GM10248 (cell line): ENCODE data around the gene TTC3.
"Not testable (repeated sequence)": the region's sequence is repeated elsewhere in the genome, so short reads cannot be mapped to it uniquely, and the experiment has no call there.

Experiments used
- CTCF ChIA-PET: fragments of 300-600 bp; sonication (Branson Sonifier 250); formaldehyde crosslinking; extraction: SDS; loops from one replicate; lab custom pipeline; 2021; ENCODE audit warnings: antibody characterized with exemption; lab: Yijun Ruan, JAX
- POLR2A ChIA-PET: fragments of 350-650 bp; sonication (Branson Sonifier 250); formaldehyde crosslinking; extraction: SDS; loops from one replicate; lab custom pipeline; 2020; ENCODE audit warnings: antibody characterized with exemption; lab: Yijun Ruan, JAX
- DNase-seq: peaks from one replicate; pipeline ENCODE4 v3.0.0; 2012; ENCODE audit errors: extremely low spot score
- TF ChIP-seq, protein P1 (sequence below): IDR thresholded peaks from 2 replicates; pipeline ENCODE4 v1.5.1; 2012; ENCODE audit warnings: mild to moderate bottlenecking, low read depth; ENCODE audit errors: extremely low read depth, missing control alignments, control extremely low read depth

TTC3 gene, protein sequence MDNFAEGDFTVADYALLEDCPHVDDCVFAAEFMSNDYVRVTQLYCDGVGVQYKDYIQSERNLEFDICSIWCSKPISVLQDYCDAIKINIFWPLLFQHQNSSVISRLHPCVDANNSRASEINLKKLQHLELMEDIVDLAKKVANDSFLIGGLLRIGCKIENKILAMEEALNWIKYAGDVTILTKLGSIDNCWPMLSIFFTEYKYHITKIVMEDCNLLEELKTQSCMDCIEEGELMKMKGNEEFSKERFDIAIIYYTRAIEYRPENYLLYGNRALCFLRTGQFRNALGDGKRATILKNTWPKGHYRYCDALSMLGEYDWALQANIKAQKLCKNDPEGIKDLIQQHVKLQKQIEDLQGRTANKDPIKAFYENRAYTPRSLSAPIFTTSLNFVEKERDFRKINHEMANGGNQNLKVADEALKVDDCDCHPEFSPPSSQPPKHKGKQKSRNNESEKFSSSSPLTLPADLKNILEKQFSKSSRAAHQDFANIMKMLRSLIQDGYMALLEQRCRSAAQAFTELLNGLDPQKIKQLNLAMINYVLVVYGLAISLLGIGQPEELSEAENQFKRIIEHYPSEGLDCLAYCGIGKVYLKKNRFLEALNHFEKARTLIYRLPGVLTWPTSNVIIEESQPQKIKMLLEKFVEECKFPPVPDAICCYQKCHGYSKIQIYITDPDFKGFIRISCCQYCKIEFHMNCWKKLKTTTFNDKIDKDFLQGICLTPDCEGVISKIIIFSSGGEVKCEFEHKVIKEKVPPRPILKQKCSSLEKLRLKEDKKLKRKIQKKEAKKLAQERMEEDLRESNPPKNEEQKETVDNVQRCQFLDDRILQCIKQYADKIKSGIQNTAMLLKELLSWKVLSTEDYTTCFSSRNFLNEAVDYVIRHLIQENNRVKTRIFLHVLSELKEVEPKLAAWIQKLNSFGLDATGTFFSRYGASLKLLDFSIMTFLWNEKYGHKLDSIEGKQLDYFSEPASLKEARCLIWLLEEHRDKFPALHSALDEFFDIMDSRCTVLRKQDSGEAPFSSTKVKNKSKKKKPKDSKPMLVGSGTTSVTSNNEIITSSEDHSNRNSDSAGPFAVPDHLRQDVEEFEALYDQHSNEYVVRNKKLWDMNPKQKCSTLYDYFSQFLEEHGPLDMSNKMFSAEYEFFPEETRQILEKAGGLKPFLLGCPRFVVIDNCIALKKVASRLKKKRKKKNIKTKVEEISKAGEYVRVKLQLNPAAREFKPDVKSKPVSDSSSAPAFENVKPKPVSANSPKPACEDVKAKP (N-terminal part only)

DNA sequence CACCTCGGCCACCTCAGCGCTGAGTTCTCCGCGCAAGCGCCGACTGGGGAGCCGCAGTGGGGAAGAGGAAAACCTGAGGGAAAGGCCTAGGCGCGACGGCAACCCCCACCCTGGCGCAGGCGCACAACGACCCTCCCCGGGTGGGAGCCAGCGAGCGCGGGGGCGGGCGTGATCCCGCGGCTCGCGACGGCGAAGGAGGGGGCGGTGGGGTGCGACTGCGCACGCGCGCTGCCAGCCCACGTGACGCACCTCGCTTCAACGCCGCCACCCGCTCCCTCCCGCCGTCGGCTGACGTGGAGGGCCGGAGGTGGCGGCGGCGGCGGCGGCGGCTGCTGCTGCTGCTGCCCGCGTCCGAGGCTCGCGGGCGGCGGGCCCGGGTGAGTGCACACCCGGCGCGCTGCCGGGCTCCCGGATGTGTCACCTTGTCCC is at the start of gene TTC3, which contains the start of gene PIGP:
TTC3 (plus strand) TSS at position 267 of the 429 bp plus-strand sequence. CDS start 14,004 bp downstream, outside the sequence.
PIGP (minus strand) TSS at position 84 of the 429 bp plus-strand sequence. CDS start 556 bp downstream, outside the sequence.
- POLR2A ChIA-PET, result no interaction called here
- DNase-seq, result peak; percentile 98
- CTCF ChIA-PET, result no interaction called here
- TF ChIP-seq, protein P1, sequence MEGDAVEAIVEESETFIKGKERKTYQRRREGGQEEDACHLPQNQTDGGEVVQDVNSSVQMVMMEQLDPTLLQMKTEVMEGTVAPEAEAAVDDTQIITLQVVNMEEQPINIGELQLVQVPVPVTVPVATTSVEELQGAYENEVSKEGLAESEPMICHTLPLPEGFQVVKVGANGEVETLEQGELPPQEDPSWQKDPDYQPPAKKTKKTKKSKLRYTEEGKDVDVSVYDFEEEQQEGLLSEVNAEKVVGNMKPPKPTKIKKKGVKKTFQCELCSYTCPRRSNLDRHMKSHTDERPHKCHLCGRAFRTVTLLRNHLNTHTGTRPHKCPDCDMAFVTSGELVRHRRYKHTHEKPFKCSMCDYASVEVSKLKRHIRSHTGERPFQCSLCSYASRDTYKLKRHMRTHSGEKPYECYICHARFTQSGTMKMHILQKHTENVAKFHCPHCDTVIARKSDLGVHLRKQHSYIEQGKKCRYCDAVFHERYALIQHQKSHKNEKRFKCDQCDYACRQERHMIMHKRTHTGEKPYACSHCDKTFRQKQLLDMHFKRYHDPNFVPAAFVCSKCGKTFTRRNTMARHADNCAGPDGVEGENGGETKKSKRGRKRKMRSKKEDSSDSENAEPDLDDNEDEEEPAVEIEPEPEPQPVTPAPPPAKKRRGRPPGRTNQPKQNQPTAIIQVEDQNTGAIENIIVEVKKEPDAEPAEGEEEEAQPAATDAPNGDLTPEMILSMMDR, result no peak

DNA sequence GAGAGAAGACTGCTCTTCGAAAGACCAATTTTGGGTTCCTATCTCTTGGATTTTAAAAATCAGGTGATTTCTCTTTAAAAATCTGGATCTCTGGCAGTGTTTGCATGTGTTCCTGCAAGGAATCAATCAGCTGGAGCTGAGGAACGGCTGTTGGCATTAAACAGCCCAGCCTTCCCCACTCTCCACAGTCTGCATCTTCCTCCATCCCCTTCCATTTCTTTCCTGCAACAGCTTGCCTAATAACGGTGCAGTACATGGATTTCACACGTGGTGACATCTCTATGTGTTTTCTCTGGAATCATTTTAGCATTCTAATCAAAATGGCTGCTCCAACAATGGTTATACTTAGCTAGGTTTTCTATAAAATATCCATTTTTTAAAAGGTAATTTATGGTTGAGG is 46.6 kb upstream of the TTC3 start:
- CTCF ChIA-PET, result interaction anchor here (1.3 to 2.0 kb wide), 4 partner anchors 15 to 49 kb away, joined by 3 to 6 read pairs (median 4); no protein-coding TSS in a partner anchor
- no peak for DNase-seq
- POLR2A ChIA-PET, result no interaction called here
- TF ChIP-seq, protein P1, result no peak

DNA sequence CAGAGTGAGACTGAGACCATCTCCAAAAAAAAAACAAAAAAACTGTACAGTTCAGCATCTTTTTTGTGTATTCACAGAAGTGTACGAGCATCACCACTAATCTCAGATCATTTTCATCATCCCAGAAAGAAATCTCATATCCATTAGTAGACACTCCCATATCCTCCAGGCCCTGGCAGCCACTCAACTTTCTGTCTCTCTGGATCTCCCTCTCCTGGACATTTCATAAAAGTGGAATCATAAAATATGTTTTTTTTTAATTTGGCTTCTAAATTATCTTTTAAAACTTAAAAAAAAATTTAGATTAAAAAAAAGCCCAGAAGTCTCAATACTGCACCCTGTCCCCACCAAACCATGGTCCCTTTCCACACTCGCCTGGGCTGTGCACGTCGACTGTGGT is 44.5 kb upstream of the TTC3 start:
- no peak for DNase-seq
- TF ChIP-seq, protein P1, result no peak
- ChIA-PET POLR2A (no interaction called here), CTCF (no interaction called here)

DNA sequence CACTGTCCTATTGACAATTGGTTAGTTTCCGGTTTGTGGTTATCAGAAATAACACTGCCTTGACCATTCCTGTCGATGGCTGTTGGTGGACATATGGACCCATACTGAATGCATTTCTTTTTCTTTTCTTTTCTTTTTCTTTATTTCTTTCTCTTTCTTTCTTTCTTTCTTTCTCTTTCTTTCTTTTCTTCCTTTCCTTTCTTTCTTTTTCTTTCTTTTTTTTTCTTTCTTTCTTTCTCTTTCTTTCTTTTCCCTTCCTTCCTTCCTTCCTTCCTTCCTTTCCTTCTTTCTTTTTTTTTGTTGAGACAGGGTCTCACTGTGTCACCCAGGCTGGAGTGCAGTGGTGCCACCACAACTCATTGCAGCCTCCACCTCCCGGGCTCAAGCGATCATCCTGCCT is 42.2 kb upstream of the TTC3 start:
- ChIA-PET POLR2A (interaction anchor here (0.6 kb wide), 1 partner anchor 341 kb away, joined by 3 read pairs; no protein-coding TSS in a partner anchor), CTCF (interaction anchor here (0.9 to 1.6 kb wide), 2 partner anchors 21 kb away, joined by 3 to 4 read pairs; no protein-coding TSS in a partner anchor)
- DNase-seq, result no peak
- TF ChIP-seq, protein P1, result no peak

DNA sequence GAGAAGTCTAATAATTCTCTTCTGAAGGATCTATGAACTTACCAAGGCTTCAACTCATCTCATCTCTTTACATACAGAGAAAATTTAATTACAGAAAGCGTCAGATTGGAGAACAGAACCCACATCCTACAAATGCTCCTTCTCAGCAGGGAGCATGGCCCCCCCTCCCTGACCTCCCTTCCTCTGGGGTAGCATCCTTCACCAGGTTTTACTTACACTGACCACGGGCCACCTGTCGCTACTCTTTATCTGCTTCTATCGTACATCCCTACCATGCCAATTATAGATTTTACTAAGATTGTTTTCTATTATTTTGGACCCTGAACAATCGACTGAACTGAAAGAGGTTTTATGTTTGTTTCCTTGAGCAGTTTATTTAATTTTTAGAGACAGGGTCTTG is 40.8 kb upstream of the TTC3 start:
- ChIA-PET POLR2A (no interaction called here), CTCF (no interaction called here)
- DNase-seq, result no peak
- TF ChIP-seq, protein P1, result no peak

DNA sequence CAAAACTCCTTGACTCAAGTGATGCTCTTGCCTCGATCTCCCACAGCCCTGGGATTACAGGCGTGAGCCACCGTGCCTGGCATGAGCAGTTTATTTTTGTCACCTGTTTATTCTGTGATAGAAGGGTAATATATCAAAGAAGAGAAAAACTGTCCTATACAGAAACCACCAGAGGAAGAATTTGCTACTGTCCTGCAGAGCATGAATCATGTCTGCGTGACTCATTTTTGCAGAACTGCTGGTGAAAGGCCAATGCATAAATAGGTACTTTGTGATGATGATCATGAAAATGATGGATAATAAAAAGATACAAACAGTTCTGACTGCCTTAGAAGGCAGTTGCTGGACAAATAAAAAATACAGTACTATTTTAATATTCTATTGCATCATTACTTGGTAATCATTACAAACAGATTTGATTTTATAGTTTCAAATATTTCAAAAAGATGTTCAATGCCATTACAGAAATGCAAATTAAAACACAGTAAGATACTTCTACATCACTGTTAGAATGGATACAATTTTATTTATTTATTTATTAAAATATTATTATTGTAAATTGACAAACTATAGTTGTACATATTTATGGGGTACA is 40.1 kb upstream of the TTC3 start:
- DNase-seq, result no peak
- TF ChIP-seq, protein P1, result no peak
- CTCF ChIA-PET, result no interaction called here
- POLR2A ChIA-PET, result no interaction called here

DNA sequence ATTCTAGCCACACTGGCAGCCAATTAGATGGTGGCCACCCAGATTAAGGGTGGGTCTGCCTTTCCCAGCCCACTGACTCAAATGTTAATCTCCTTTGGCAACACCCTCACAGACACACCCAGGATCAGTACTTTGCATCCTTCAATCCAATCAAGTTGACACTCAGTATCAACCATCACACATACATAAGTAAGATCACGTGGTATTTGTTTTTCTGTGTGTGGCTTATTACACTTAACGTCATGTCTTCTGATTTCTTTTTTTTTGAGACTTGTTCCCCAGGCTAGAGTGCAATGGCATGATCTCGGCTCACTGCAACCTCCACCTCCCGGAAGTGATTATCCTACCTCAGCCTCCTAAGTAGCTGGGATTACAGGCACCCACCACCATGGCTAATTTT is 38.7 kb upstream of the TTC3 start:
- DNase-seq, POLR2A ChIA-PET, CTCF ChIA-PET: not testable (repeated sequence)
